K562 (cell line): Measurements from ENCODE around the gene ALG8. TPM values are rescaled to one million over a fixed set of nuclear protein-coding genes. Genes with fewer than 3 reads are reported as not detected.

ENCODE experiments used
- CCNT2 ChIP-seq: IDR thresholded peaks from 2 replicates; pipeline ENCODE4 v1.6.1; 2011; ENCODE audit warnings: borderline replicate concordance, low read depth, mild to moderate bottlenecking, moderate library complexity, mixed read lengths, low read length; ENCODE audit not compliant: insufficient read length; ENCODE audit errors: extremely low read depth
- DACH1 ChIP-seq: fragments of 450-650 bp; IDR thresholded peaks from 2 replicates; pipeline ENCODE4 v1.6.1; 2018; ENCODE audit not compliant: partially characterized antibody
- ELK3 ChIP-seq: fragments of 450-650 bp; formaldehyde crosslinking; IDR thresholded peaks from 2 replicates; pipeline ENCODE4 v1.4.0; 2020; ENCODE audit warnings: mild to moderate bottlenecking
- HNRNPK ChIP-seq: fragments of 200-400 bp; formaldehyde crosslinking; IDR thresholded peaks from one replicate; pipeline ENCODE4 v1.6.1; 2018; ENCODE audit warnings: mild to moderate bottlenecking, low read depth, low read length; ENCODE audit not compliant: poor library complexity, severe bottlenecking
- KHSRP ChIP-seq: fragments of 450-650 bp; IDR thresholded peaks from 2 replicates; pipeline ENCODE4 v1.6.1; 2017
- MCM7 ChIP-seq, 2 experiments: fragments of 450-650 bp; IDR thresholded peaks; 2 replicates each; pipeline ENCODE4 v1.6.1; 2016 to 2018
- POLR2AphosphoS2 ChIP-seq: IDR thresholded peaks from 2 replicates; pipeline ENCODE4 v1.6.1; 2012; ENCODE audit warnings: low read length, improper control_type of control experiment
- POLR2H ChIP-seq: IDR thresholded peaks from 2 replicates; pipeline ENCODE4 v1.6.1; 2016; ENCODE audit warnings: missing genetic modification characterization, low read depth, mild to moderate bottlenecking, control low read depth, missing compliant biosample characterization, moderate library complexity
- PURB ChIP-seq: sonication (generic); formaldehyde crosslinking; IDR thresholded peaks from 2 replicates; pipeline ENCODE4 v1.9.0; 2021; ENCODE audit warnings: low read depth, mild to moderate bottlenecking, missing genetic modification reagents
- SAP30 ChIP-seq: fragments of 200-600 bp; sonication (generic); IDR thresholded peaks from 2 replicates; pipeline ENCODE4 v1.6.1; 2012; ENCODE audit warnings: borderline replicate concordance, low read depth, mild to moderate bottlenecking, moderate library complexity, low read length, control low read depth, inconsistent platforms; ENCODE audit not compliant: insufficient read depth, poor library complexity, severe bottlenecking
- THRA ChIP-seq: fragments of 450-650 bp; IDR thresholded peaks from 2 replicates; pipeline ENCODE4 v1.6.1; 2017; ENCODE audit warnings: mild to moderate bottlenecking, moderate library complexity
- THRB ChIP-seq: fragments of 450-650 bp; formaldehyde crosslinking; conservative IDR thresholded peaks from 2 replicates; pipeline ENCODE4 v1.4.0; 2022; ENCODE audit warnings: mild to moderate bottlenecking, missing genetic modification characterization
- ZNF232 ChIP-seq: sonication (generic); formaldehyde crosslinking; IDR thresholded peaks from 2 replicates; pipeline ENCODE4 v1.8.0; 2022; ENCODE audit warnings: mild to moderate bottlenecking, missing genetic modification reagents
- ZNF407 ChIP-seq: fragments of 450-650 bp; IDR thresholded peaks from 2 replicates; pipeline ENCODE4 v1.6.1; 2016; ENCODE audit warnings: low read depth
- ZNF77 ChIP-seq: fragments of 250-450 bp; sonication (Bioruptor Pico); IDR thresholded peaks from 2 replicates; pipeline ENCODE4 v1.5.0; 2020
- ZSCAN29 ChIP-seq: fragments of 450-650 bp; IDR thresholded peaks from 2 replicates; pipeline ENCODE4 v1.6.1; 2017
- polyA plus RNA-seq, 8 experiments: library from polyadenylated mRNA; depleted of rRNA in 4 of 8; stranded (reverse) in 5 of 8; unstranded in 3 of 8; fragments of >200 nt; fragmentation: Nextera tagmentation in 2 of 8; fragmentation: Illumina TruSeq in 1 of 8; extraction: Ambion mirVana in 2 of 8; extraction: Trizol in 1 of 8; gene quantifications; 2 replicates each; pipeline versions ENCODE4 v1.2.1 to v1.2.3, GENCODE V29; 2011 to 2014; ENCODE audit warnings: inconsistent platforms in 1 of 8, missing spikeins in 1 of 8
- total RNA-seq, 7 experiments: library from RNA; depleted of rRNA in 6 of 7; stranded (reverse); fragments of >200 nt in 6 of 7; fragmentation: Illumina TruSeq in 2 of 7; extraction: Trizol in 2 of 7; gene quantifications; 2 replicates each; pipeline versions ENCODE4 v1.2.1 to v1.2.3, GENCODE V29; 2011 to 2021; ENCODE audit warnings: low replicate concordance in 1 of 7

Gene ALG8
- total and polyA plus RNA-seq, 9 of the 15 experiments (the other 6 are each of a cell fraction or from before 2014, with no cell fraction given), result 59.3 to 189 (median 106) TPM

GRCh38 chr11:78138694-78139421 is 568 bp downstream of the ALG8 start (continued):
- no peak for TF ChIP-seq ZNF407
- TF ChIP-seq ZNF77 (CRISPR knock-in tag), result no peak
- TF ChIP-seq PURB (CRISPR knock-in tag), result no peak
- no peak for TF ChIP-seq HNRNPK
- 0 out of 2 replicates have a peak, but pooled peaks have one; percentile 5 for TF ChIP-seq THRB (CRISPR knock-in tag)
- TF ChIP-seq SAP30, result peak; percentile 74
- TF ChIP-seq MCM7 (IDR thresholded peaks at IDR 0.05), result no peak
- no peak for TF ChIP-seq ZSCAN29
- TF ChIP-seq ELK3 (CRISPR knock-in tag), result no peak
- no peak for TF ChIP-seq ZNF232
- no peak for TF ChIP-seq CCNT2
- no peak for TF ChIP-seq POLR2AphosphoS2
- peak; percentile 15 for TF ChIP-seq DACH1
- no peak for TF ChIP-seq KHSRP
- no peak for TF ChIP-seq THRA
- no peak for TF ChIP-seq POLR2H (tag)
